Inflammatory macrophage (primary cell): ENCODE measurements around the gene ANGPTL8.

Experiments used
- DNase-seq, 2 donors: peaks; one replicate each; pipeline ENCODE4 v3.0.0-alpha.2; 2020 to 2022

The ANGPTL8 gene

DNA sequence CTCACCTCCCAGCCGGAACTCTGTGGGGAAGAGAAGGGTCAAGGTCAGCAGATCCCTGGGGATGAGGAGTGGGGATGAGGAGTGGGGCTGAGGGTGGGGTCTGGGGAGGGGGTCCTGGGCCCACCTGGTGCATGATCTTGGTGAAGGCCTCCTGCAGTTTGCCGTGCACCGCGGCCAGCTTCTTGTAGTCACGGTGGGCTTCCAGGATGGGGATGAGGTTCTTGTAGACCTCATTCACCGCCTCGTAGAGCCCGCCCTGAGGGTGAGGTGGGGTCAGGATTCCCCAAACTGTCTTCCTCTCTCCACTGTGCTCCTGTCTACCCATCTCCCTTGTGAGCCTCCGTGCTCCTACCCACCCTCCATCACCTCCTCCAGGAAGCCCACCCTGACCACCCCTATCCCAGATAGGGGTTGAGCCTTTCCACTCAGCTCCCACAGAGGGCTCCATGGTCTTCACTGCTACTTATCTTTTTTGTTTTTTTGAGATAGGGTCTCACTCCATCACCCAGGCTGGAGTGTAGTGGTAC lies 35.3 kb upstream of the ANGPTL8 start:
- DNase-seq, result no peak

DNA sequence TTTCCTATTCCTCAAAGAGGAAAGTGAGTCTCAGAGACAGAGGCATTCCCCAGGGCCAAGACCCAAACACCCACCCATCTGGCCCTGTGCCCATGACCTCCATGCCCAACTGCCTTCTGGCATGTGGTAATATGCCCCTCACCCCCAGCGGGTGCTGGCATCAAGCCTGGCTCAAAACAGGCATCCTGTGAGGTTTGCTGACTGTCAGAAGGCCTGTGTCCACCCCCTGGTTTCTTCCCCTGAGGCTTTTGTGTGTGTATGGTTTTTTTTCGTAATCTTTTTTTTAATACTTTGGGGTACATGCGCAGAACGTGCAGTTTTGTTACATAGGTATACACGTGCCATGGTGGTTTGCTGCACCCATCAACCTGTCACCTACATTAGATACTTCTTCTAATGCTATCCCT lies 34.5 kb upstream of the ANGPTL8 start:
- DNase-seq, result no peak

DNA sequence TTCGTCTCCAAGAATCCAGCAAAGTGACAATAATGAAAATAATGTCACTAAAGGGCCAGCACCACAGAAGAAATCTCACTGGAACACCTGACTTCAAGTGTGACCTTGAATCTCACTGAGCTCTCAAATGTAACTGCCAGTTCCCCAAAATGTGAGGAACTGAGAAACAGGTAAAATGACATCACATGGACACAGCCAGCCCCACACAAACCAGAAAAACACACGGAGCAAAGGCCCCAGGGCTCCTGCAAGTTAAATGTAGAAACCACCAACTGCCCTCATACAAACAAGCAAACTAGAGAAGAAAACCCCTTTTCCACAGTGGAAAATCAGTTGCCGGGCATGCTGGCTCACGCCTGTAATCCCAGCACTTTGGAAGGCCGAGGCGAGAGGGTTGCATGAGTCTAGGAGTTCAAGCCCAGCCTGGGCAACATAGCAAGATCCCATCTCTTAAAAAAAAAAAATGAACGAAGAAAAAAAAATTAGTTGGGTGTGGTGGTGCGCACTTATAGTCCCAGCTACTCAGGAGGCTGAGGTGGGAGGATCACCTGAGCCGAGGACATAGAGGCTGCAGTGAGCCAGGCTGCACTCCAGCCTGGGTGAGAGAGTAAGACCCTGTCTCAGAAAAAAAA lies 33.4 kb upstream of the ANGPTL8 start:
- no peak for DNase-seq

DNA sequence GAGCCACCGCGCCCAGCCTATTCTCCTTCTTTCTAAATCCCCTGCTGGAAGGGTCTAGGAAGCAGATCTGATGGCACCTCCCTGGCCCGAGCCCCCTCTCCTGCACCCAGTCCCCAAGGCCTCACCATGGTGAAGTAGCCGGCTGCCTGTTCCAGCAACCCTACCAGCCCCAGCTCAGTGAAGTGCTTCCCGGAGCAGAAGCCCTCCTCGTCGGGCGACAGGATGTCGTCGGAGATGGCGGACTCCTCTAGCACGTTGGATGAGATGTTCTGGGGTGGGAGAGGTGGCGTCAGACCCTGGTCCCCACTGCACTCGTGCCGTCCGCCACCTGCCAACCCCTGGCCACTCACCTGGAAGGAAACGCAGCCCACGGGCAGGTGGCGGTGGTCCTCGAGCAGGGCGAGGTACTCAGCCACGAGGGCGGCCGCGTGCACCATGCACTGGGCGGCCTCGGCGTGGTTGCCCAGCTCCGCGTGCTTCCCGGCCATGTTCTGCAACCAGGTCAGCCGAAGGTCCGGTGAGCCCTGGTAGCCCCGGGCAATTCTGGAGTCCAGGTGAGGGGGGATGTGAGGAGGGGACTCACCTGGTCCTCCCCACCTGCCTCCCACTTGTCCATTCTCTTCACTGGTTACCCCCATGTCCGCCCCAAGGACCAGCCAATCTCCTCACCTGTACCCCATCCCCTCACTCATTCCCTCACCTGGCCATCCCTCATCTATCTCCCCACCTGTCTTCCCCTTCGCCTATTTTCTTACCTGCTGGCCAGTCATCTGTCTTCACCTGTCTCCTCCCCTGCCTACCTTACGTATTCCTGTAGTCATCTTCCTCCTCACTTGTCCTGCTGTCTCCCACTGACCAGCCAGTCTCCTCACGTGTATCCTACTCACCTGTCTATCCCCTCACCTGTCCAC lies 30.6 kb upstream of the ANGPTL8 start:
- DNase-seq, result no peak

DNA sequence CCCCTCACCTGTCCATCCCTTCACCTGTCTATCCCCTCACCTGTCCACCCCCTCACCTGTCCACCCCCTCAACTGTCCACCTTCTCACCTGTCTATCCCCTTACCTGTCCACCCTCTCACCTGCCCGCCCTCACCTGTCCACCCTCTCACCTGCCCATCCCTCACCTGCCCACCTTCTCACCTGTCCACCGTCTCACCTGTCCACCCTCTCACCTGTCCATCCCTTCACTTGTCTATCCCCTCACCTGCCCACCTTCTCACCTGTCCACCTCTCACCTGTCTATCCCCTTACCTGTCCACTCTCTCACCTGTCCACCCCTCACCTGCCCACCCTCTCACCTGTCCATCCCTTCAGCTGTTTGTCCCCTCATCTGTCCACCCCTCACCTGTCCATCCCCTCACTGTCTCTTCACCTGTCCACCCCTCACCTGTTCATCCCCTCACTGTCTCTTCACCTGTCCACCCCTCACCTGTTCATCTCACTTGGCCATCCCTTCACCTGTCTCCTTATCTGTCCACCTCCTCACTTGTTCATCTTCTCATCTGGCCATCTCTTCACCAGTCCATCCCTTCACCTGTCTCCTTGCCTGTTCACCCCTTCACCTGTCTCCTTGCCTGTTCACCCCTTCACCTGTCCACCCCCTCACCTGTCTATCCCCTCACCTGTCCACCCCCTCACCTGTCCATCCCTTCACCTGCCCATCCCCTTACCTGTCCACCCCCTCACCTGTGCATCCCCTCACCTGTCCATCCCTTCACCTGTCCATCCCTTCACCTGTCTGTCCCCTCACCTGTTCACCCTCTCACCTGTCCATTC lies 29.4 kb upstream of the ANGPTL8 start:
- DNase-seq, result no peak

DNA sequence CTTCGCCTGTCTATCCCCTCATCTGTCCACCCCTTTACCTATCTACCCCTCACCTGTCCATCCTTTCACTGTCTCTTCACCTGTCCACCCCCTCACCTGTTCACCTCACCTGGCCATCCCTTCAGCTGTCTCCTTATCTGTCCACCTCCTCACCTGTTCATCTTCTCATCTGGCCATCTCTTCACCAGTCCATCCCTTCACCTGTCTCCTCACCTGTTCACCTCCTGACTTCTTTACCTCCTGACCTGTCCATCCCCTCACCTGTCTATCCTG lies 28.8 kb upstream of the ANGPTL8 start:
- DNase-seq, result no peak

DNA sequence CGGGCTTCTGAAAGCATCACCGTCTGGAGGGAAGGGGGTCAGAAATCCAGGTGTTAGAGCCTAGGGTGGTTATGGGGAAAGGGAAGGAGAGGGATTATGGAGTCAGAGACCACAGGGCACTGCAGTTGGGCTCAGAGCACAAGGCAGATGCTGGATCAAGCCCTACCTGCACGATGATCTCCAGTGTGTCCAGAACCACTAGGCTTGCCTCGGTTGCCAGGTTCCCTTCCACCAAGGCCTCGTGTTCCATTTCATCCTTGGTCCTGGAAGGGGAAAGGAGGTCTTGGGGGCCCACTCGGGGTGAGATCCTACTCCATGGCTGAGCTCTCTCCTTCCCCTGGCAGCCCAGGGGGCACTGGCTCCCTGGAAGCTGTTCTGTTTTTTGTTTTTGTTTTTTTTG lies 25.0 kb upstream of the ANGPTL8 start:
- DNase-seq, result no peak

DNA sequence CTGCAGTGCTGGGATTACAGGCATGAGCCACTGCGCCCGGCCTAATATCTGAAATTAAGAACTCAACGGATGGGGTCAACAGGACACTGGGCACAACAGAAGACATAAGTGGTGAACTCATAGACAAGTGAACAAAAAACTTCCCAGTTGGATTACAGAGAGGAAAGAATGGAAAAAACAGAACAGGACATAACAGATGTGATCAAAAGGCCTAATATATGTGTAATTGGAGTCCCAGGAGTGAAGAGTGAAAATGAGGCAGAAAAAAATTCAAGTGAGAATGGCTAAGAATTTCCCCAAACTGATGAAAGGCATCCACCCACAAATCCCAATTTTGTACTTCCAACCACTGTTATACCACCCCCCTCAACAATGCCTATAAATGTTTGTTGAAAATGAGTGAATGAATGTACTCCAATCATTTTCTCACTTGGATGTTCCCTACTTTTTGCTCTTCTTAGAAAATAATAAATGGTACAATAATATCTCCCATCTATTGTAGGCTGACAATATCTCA lies 18.3 kb upstream of the ANGPTL8 start:
- DNase-seq, result no peak

DNA sequence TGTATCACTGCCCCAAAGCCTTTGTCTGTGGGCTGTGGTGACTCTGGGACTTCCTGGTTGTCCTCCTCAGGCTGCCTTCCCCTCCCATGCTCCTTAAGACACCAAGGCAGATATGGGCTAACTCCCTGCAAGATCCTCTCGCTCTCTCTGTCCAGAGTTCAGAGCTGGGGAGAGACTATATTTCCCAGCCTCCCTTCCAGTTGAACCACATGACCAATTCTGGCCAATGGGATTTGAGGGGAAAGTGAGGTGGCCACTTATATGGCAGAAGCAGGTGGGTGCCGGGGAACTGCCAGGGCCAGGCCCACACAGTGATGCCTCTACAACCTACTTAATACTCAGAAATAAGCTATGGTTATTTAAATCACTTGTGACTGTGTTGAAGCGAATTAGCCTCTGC lies 16.2 kb upstream of the ANGPTL8 start:
- DNase-seq, result peak in 1 of 2 donors; percentile 22

DNA sequence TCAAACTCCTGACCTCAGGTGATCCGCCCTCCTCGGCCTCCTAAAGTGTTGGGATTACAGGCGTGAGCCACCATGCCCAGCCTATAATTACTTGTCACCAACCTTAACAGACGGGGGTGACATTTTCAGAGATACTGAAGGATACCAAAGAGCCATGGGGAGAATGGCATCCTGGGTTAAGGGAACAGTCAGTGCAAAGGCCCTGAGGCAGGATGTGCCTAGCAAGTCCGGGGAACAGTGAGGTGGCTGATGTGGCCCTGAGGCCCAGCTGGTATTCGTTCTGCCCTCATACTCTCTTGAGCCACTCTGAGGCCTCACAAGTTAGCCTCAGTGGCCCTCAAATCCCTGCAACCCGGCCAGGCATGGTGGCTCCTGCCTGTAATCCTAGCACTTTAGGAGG lies 15.0 kb upstream of the ANGPTL8 start:
- DNase-seq, result no peak

DNA sequence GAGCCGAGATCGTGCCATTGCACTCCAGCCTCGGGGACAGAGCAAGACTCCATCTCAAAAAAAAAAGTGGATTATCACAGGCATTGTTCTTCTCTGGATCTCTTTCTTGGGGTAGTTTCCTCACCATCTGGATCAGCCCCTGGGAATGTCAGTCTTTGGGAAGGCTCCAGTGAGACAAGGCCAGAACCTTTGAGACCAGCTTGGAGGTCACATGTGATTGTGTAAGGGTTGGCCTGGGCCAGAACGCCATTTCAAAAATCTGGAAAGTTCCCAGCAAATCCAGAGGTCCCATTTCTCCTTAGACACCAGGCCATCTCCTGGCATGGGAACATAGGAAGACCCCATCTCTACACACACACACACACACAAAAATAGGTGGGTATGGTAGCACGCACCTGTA lies 14.2 kb upstream of the ANGPTL8 start:
- DNase-seq, result no peak

DNA sequence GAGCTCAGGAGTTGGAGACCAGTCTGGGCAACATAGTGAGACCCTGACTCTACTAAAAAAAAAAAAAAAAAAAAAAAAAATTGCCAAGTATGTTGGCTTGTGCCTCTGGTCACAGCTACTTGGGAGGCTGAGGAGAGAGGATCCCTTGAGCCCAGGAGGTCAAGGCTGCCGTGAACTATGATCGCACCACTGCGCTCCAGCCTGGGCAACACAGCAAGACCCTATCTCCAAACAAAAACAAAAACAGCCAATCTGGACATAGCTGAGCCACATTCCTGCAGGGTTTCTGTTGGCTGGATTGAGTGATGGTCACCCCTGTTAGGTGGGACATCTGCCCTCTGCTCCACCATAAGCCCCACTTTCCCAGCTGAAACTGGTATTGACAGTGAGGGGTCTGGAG lies 13.6 kb upstream of the ANGPTL8 start:
- DNase-seq, result no peak

DNA sequence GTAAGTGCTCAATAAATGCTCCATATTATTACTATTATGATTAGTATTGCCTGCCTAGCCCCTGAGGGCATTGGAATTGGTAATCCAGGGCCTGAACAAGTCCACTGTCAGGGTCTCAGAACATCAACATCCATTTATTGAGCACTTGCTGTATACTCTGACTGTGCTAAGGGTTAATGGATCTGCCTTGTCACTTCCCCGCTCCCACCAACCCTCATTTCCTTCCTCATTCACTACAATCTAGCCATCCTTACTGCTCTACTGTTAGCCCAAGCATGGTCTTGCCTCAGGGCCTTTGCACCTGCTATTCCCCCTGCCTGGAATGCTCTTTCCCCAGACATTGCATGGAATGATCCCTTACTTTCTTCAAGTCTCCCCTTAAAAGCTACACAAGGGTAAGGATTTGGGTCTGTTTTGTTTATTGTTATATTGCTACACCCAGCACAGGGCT lies 12.7 kb upstream of the ANGPTL8 start:
- no peak for DNase-seq

DNA sequence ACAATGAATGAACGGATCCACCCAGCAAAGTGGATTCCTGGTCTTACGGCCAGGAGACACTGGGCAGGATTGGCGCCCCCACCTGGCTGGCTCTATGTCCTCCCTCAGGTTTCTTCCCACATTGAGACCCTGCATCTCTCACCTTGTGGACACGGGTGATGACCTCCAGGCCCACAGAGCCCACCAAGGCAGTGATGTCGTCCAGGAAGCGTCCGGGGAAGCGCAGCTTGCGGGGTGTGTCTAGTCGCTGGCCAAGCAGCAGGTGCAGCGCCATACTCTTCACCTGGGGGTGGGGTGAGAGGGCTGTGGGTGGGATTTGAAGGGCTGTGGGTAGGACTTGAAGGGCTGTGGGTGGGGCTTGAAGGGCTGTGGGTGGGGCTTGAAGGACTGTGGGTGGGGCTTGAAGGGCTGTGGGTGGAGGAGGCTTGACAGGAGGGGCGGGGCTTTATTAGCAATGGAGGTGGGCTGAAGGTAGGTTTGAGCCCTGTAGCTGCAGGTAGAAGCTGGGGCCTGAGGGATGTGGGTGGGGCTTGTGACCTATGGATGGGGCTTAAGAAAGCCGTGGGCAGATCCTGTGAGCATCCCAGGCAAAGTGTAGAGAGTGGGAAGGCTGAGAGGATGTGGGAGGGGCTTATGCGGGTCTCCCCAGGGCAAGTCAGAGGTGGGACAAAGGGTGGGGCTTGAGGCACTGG lies 12.1 kb upstream of the ANGPTL8 start:
- DNase-seq, result no peak

DNA sequence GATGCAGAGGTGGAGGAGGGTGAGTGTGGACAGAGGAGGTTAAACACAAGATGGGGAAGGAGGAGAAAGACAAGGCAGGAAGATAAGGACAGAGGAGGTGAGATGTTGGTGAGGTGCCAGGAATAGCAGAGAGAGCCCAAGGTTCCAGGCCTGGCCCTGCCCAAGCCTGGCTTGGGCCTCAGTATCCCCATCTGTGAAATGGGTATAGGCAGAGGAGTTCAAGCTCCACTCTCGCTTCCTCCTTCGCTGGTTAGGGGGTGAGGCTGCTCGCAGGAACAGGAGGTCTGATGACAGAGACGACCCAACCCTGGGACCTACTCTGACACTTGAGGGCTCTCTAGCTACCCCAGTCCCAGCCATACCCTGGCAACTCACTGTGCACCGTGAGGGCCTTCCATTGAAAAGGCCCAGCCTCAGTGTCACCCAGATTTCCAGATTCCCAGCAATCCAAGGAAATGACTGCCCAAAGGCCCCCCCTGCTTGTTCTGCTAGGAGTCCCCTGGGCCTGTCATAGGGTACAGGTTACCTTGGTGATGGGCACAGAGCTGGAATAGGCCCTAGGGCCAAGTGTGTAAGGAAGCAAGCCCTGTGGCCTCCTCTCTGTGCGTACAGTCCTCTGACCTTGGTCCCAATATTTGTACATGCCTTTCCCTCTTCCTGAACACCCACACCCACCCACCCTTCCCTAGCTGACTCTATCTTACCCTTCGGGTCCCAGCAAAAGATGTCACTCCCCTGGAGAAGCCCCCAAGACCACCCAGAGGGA lies 8.6 kb upstream of the ANGPTL8 start:
- DNase-seq, result no peak

DNA sequence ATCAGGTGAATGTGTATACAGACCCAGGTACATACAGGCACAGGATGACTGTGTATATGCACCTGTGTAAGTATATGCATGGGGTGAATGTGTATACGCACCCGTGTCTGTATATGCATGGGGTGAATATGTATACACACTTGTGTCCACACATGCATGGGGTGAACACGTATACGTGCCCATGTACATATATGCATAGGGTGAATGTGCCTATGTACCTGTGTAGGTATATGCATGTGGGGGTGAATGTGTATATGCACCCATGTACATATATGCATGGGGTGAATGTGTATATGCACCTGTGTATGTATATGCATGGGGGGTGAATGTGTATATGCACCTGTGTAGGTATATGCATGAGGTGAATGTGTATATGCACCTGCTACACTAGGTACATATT lies 6.9 kb upstream of the ANGPTL8 start:
- no peak for DNase-seq

DNA sequence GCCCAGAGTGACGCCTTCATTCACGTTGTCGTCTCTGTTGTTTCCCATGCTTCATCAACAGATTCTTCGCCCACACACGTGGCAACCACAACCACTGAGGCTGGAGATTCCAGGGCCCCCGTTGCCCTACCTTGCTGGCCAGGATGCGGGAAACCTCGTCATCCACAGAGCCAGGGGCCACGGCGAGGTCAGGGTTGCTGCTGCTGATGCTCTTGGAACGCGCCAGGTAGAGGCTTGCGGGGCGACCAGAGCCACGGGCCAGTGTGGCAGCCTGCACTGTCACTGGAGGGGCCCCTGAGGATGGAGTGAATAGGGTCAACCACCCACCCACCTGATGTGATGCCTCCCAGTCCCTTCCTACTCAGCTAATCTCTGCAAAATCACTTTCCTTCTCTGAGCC lies 6.3 kb upstream of the ANGPTL8 start:
- no peak for DNase-seq

DNA sequence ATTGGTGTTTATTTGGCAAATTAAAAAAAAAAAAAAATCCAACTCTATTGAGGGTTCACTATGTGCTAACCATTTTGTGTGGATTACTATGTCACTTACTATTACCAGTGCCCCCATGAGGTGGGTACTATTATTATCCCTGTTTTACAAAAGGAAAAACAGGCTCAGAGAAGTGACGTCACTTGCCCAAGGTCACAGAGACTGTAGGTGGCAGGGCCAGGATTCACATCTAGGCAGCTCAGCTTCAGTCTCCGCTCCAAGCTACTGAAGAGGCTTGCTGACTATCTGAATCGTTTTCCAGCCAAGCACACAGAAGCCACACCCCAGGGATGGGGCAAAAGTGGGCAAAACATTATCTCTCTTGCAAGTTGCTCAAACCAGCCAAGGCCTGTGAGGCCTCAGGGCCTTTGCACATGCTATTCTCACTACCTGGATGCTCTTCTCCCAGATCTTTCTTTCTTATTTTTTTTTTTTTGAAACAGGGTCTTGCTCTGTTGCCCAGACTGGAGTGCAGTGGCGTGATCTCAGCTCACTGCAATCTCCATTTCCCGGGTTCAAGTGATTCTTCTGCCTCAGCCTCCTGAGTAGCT lies 4.8 kb upstream of the ANGPTL8 start:
- DNase-seq, result no peak

DNA sequence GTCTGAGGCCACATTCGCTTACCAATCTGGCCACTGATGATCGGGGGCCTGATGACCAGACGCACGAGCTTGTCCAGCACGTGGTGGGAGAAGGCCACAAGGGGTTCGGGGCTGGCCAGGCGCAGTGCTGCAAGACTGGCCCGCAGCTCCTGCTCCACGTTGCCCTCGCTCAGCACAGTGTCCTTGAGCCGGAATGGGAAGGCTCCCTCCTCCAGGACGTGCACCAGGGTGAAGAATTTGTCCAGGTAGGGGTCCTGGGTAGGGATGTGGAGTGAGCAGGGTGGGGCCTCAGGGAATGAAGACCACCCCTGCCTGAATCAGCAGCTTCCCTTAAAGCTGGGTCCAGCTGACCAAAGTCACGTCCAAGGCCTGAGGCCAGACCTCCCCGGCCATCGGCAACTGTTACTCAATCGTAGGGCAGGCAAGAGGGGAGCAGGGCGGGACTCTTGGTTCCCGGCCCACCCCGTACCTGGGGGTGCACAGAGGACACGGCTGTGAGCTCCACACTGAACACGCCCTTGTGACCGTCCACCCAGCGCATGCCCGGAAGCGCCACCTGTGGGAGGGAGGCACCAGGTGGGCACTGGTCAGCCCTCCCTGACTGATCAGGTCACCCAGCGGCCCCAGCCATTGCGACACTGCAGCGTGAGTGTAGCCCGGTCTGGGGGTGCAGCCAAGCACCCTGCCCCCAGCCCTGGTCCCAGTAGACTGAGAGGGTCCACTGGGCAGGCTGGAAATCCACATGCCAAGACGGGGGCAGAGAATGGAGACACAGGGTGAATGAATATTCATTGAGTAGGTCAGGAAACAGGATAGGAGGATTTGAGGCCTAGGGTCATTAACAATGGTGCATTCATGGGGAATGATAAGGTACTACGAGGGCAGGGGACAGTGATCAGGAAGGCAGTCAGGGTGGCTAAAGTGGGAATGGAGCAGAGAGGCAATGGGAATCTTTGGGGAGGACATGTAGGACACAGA lies 2.8 kb upstream of the ANGPTL8 start:
- DNase-seq, result no peak

DNA sequence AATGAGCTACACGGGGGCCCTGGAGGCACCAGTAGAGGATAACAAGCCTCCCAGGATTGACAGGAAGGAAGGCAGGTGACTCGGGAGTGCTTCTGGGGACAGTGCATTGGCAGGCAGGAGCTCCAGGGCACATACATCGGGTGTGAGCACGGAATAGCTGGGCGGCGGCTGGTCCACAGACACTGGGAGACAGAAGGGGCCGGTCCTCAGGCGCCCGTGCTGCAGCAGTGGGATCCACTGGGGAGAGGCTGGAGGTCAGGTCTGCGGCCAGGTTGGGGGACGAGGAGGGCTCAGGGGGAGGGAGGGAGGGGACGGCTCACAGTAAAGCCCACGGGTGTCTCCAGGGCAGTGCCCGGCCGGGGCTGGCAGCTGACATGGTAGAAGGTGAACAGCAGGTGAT lies 2.1 kb upstream of the ANGPTL8 start:
- no peak for DNase-seq
